NCI-H128 (cell line): ENCODE measurements around the gene ARL6IP4.

Experiments
- DNase-seq: peaks from one replicate; lab custom pipeline; 2025; ENCODE audit not compliant: unreplicated experiment; lab: John Stamatoyannopoulos, UW

Gene ARL6IP4

GRCh38 chr12:122958198-122958888, 22.1 kb upstream of the ARL6IP4 start:
- DNase-seq: no peak

GRCh38 chr12:122959566-122960192, 20.8 kb upstream of the ARL6IP4 start:
- DNase-seq: no peak

GRCh38 chr12:122960193-122960569, 20.3 kb upstream of the ARL6IP4 start:
- DNase-seq: no peak

DNA sequence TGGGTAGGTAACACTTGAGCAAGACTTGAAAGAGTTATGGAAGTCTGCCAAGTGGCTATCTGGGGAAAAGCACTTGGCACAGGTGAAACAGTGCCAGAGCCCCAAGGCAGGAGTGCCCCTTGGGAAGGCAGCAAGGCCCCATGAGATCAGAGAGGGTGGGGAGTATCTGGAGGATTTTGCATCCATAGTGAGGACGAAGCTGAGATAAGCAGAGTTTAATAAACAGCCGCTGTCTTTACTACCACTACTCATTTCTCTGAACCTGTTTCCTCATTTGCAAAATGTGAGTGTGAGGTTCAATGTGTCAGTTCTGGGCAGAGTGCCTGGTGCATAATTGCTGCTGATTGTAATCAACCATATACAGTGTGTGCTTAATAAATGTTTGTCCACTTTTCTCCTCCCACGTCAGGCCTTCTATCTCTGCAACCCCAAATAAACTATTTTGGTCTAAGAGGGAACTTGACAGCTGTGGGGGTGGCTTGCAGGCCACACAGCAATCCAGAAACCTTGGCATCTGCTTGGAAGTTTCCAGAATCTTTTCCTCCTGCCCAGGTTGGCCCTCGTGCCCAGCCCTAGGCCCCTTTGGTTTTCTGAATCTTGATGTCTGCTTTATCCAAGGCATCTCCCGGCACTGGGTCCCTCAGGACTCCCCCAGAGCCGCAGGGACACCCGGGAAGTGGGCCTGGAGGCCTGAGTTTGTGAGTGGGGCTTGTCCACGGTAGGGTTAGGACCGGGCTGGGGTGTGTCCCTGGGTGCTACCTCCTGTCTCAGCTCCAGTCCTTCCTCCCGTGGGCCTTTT, 18.8 kb upstream of the ARL6IP4 start:
- no peak for DNase-seq

DNA sequence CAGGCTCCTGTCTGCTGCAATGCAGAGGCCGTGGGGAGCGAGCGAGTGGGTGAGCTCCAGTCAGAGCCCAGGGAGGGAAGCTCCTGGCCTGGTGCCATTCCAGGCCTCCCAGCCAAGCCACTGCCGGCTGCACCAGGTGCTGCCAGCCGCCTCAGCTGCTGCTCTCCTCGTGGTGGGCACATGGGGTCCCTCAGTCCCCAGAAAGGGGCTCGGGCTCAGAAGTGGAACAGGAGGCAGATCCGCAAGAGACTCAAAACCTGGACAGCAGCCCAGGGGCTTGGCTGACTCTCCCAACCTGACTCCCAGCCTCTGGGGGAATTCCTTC, 16.6 kb upstream of the ARL6IP4 start:
- no peak for DNase-seq

DNA sequence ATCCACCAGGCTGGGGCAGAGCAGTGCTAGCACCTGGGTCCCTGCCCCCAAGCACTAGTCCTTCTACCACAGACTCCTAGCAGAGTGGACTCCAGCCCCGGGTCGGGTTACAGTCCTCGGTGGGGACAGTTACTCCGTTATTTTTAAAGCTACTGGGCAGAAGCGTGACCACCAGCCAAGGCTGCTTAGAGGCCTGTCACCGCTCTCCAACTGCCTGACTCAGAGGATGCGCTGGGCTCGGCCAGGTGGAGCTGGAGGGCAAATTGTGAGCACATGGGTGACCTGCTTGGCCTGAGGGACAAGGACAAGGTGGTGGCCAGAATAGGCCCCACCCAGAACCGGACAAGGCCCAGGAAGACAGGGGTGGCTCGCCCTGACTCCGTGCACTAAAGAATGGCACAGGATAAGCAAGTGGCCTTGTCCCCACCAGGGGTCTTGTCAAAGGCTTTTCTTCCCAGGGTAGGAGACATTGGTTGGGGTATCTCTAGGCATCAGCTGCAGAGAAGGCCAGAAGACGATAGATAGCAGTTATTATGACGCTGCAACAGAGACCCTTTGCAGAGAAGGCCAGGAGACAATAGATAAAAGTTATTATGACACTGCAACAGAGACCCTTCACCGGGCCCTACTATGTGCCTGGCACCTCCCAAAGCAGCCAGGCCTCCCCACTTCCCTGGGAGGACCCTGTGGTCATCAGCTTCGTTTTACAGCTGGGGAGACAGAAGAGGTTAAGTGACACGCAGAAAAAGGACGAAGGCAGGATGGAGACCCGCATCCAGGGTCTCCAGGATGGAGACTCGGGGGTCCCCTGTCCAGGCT, 15.8 kb upstream of the ARL6IP4 start:
- no peak for DNase-seq

DNA sequence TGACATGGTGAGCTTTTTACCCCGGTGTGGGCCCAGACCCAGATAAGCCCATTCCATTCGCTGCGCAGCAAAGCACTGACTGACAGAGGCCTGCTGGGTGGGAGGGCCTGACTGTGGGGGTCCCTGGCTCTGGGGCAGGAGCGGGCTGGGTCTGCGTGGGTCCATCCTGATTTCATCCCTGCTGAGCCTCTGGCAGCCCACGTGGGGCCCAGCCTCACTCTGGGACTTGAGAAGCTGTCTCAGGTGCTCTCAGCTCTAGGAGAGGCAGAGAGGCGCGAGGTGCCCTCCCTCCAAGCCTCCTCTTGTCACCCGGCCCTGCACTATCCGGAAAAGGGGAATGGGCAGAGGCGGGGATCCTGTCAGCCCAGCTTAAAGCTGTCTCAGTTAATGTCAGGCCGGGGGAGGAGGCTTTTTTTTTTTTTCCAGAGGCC, 15.1 kb upstream of the ARL6IP4 start:
- DNase-seq: no peak

DNA sequence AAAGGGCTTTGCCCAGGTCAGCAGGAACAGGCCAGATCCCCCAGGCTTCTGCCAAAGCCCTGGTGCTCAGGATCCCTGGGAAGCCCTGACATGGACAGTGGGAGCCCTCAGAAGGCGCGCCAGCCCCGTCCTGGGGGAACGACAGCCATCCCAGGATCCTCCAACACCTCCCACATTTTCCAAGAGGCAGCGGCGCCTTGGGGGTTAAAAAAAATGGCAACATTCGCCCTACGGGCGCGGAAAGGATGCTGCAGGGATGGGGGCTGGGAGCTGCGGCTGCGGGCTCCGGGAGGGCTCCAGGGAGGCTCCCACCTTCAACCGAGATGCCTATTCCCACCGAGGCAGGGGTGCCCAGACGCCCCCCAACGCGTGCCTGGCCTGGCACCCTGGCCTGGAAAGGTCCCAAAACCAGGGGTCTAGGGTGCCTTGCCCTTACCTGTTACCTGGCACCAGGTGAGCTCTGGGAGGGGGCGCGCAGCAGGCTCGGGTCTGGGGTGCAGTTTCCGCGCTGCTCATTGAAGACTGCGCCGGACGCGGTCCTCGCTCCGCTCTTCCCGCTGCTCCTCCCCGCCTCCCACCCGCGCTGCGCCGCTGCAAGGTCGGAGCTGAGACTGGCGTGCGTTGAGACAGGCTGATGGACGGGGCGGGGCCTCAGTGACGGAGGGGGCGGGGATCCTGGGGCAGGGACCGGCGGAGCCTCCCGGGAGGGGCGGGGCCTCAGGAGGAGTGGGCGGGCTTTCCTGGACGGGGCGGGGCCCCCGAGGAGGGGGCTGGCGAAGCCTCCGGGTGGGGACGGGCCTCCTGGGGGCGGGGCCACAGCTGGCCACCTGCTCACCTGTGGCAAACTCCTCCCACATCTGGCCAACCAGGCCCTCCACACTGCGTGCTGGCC, 14.4 kb upstream of the ARL6IP4 start, which contains the start of gene ABCB9:
ABCB9 (minus strand) TSS at position 613 of the 892 bp plus-strand sequence. CDS start 6,228 bp downstream, outside the sequence.
- DNase-seq: peak; percentile 86

DNA sequence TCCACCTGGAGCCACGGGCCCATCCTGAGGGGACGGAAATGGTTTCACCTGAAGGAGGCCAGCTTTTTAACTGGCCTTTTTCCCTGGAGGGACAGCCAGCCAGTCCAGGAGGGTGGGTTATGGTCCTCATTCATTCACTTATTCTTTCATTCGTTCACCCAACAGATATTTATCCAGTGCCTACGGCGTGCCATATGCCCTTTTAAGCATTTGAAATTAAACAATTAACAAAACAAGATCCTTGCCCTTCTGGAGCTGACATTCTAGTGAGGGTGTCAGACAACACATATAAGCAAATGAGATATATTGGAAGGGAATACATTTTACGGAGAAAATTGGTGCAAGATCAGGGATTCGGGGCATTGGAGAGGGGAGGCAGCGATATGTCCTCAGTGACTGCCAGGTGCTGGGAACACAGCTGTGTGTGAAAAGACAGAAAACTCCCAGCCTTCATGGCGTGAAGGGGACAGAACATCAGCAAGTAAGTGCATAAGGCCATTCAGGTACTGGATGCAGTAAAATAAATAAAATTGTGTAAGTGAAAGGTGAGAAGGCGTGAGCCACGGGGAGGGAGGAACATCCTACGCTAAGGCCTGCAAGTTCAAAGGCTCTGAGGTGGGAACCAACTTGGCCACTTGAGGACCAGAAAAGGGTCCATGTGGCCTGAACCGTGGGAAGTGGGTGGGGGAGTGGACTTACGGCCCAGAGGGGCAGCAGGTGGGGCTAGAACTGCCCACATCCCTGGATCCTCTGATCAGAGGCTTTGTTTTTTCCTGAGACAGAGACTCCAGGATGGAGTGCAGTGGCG, 13.5 kb upstream of the ARL6IP4 start:
- no peak for DNase-seq

GRCh38 chr12:122968104-122968503, 12.4 kb upstream of the ARL6IP4 start:
- no peak for DNase-seq

- no peak for DNase-seq
These were observed 10.8 kb upstream of the ARL6IP4 start for GRCh38 chr12:122969676-122970075.

DNA sequence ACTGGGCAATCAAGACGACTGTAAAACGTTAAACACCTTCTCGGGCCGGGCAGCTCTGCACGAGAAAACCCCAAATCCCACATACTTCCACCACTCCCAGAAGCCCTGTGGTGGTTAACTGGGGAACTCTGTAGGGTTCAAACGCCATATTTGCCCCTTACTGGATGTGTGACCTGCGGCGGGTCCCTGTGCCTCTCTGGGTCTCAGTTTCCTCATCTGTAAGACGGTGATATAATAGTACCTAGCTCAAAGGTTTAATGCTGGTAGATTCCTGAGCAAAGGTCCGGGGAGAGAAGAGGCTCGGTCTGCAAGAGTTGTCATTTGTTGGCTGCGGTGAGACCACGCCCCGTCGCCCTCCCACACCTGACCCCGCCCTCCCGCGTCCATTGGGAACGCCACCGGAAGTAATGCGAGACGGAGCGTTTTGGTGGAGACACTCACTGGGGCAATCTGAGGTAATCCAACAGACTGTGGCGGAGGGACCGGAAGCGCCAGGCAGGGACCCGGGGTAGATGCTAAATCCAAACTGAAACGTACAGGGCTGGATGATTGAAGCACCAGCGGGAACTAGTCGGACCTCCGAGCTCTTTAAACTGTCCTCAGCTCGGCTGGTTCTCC, 6.1 kb upstream of the ARL6IP4 start:
- DNase-seq: peak; percentile 98

DNA sequence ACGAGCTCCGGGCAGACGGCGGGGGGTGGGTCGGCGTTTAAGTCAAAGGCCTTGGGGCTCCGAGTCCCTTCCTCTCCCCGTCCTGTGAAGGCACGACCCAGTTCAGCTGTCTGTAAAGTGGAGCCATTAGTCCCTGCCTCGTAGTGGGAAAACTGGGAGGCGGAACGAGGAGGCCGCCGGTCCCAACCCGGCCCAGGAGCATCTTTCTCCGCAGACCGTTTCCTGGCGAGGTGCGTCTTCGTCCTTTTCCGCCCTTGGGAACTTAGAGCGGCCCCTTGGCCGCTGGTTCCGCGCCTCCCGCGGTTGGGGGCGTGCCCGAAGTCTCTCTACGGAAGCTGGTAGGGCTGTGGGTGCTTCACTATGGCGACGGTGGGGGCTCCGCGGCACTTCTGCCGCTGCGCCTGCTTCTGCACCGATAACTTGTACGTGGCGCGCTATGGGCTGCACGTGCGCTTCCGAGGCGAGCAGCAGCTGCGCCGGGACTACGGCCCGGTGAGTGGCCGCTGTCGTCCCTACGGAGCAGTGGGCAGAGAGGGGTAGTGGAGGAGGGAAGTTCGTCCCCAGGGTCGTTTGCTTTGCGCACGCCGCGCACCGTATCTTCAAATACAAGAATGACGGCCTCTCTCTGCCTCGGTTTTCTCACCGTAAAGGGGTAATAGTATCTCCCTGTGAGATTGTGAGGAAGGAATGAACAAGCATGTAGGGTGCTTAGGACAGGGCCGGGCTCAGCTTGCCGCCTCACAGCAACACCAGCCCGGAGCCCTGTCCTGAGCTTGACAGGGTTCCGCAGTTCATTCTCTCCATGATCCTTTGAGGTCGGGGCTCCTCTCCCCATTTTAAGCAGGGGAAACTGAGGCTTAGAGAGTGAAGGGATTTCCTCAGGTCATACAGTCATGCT, 5.3 kb upstream of the ARL6IP4 start, which contains the start of gene OGFOD2:
OGFOD2 (plus strand) TSS at position 353 of the 898 bp plus-strand sequence; CDS start at position 361, 8 bp downstream.
- peak; percentile 72 for DNase-seq

DNA sequence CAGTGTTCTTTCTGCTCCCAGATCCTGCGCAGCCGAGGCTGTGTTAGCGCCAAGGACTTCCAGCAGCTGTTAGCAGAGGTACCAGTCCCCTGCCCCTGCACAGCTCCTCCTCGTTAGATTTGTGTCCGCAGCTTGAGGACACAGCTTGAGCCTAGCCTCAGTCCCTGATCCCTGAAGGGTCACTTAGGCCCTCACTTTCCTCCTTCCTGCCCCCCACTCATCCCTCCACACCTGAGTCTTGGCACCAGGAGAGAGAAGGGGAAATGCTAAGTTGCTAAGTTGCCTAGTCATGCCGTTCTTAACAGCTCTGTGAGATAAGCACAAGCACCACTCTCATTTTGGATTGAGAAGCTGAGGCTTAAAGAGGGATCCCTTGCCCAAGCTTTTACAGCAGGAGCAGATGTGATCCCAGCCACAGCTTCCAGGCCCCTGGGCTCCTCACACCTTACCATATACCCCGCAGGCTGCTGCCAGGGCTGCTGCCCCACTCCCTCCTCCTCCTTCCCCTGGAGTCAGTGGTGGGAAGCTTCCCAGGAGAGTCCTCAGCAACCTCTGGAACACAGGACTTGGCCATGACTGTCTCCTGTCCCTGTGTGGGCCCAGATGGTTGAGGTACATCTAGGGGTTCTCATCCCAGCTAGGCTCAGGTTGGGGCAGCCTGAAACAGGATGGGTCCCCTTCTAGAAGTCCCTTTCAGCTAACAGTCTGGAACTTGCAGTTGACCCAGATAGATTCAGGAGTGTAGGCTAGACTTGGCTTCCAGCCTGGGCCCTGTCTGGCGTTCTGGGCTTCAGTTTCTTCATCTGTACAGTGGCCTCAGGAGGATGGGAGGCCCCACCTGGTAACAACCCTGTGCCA, 4.5 kb upstream of the ARL6IP4 start:
- no peak for DNase-seq

DNA sequence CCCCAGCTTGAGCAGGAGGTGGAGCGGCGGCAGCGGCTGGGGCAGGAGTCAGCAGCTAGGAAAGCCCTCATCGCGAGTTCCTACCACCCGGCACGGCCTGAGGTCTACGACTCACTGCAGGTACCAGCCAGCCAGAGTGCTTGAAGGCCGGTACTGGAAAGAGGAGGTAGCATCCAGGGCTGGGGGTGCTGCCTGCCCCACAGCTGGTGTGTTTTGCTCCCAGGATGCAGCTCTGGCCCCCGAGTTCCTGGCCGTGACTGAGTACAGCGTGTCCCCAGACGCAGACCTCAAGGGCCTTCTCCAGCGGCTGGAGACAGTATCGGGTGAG, 3.9 kb upstream of the ARL6IP4 start:
- DNase-seq: no peak

GRCh38 chr12:122977153-122977552, 3.3 kb upstream of the ARL6IP4 start:
- no peak for DNase-seq
